Stomach (tissue), 4 donors: ENCODE results near the gene TESPA1.

Experiments
- CTCF ChIP-seq, 7 experiments: fragments of 450-650 bp in 4 of 7; fragments of 200-600 bp in 3 of 7; sonication (generic) in 3 of 7; IDR thresholded peaks; one replicate each; pipeline ENCODE4 v1.5.1; 2016 to 2019; ENCODE audit warnings: antibody characterized with exemption in 7 of 7, control low read depth in 2 of 7, mild to moderate bottlenecking in 1 of 7
- POLR2A ChIP-seq, 4 donors: fragments of 450-650 bp; IDR thresholded peaks; one replicate each; pipeline ENCODE4 v1.6.1; 2016; ENCODE audit warnings: antibody characterized with exemption in 4 of 4, control low read depth in 2 of 4, mild to moderate bottlenecking in 1 of 4, moderate library complexity in 1 of 4

GRCh38 chr12:54954801-54955200, 29.8 kb downstream of the TESPA1 start:
- TF ChIP-seq CTCF (IDR thresholded peaks at IDR 0.05), result no peak
- TF ChIP-seq POLR2A (IDR thresholded peaks at IDR 0.05), result no peak
